IMR-90 (cell line): Measurements from ENCODE around the gene TNNI3K.

Source experiments
- BHLHE40 ChIP-seq: fragments of 150-350 bp; IDR thresholded peaks from 2 replicates; pipeline ENCODE4 v1.6.1; 2016; ENCODE audit warnings: mild to moderate bottlenecking, low read depth, low read length
- CEBPB ChIP-seq: IDR thresholded peaks from 2 replicates; pipeline ENCODE4 v1.6.1; 2012; ENCODE audit warnings: low read depth, low read length, improper control_type of control experiment
- CHD1 ChIP-seq: IDR thresholded peaks from 2 replicates; pipeline ENCODE4 v1.6.1; 2012; ENCODE audit warnings: low read depth, low read length, improper control_type of control experiment
- CTCF ChIP-seq: conservative IDR thresholded peaks from 2 replicates; pipeline ENCODE4 v1.5.1; 2012; ENCODE audit warnings: mild to moderate bottlenecking, low read depth, low read length, improper control_type of control experiment
- FOS ChIP-seq: fragments of 150-350 bp; IDR thresholded peaks from 2 replicates; pipeline ENCODE4 v1.6.1; 2016; ENCODE audit warnings: low read depth, low read length
- POLR2A ChIP-seq: IDR thresholded peaks from 2 replicates; pipeline ENCODE4 v1.6.1; 2012; ENCODE audit warnings: mild to moderate bottlenecking, low read depth, low read length
- RAD21 ChIP-seq: IDR thresholded peaks from 2 replicates; pipeline ENCODE4 v1.6.1; 2012; ENCODE audit warnings: low read length, improper control_type of control experiment
- USF2 ChIP-seq: fragments of 150-350 bp; IDR thresholded peaks from 2 replicates; pipeline ENCODE4 v1.6.1; 2017; ENCODE audit warnings: mild to moderate bottlenecking, antibody characterized with exemption, low read length, low read depth

DNA sequence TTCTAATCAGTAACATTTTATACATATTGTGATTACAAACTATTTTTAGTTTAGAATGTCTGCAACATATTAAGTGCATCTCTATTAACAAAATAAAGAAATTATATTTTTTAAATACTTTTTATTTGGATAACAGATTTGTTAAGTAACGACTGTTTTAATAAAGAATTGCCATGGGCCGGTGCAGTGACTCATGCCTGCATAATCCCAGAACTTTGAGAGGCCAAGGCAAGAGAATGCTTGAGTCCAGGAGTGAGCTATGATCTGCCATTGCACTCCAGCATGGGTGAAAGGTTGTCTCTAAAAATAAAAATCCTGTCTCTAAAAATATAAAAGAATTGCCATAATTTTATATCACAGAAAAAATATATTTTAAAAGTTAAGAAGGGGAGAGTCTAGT is 41.3 kb upstream of the TNNI3K start:
- no peak for TF ChIP-seq CTCF
- TF ChIP-seq FOS, result peak; percentile 60; the same call in 1 of the 2 replicates
- TF ChIP-seq BHLHE40, result no peak
- no peak for TF ChIP-seq CEBPB
- no peak for TF ChIP-seq USF2
- TF ChIP-seq POLR2A, result no peak
- no peak for TF ChIP-seq RAD21
- no peak for TF ChIP-seq CHD1
